ENCODE measurements around the gene ASB16. TPM values are rescaled to one million over a fixed set of nuclear protein-coding genes. Genes with fewer than 3 reads are reported as not detected.
A peak's percentile ranks its signal among the peaks of the same experiment; 100 is the strongest.

Gene ASB16
- total RNA-seq, 1 experiment from 2014 or later: not detected

GRCh38 chr17:44207319-44207718 lies 36.8 kb downstream of the ASB16 start:
- no peak for DNase-seq (ENCODE audit: low read depth)

GRCh38 chr17:44207743-44208142 lies 37.2 kb downstream of the ASB16 start:
- DNase-seq (ENCODE audit: low read depth): no peak

GRCh38 chr17:44209786-44210341 lies 39.4 kb downstream of the ASB16 start:
- no peak for DNase-seq (ENCODE audit: low read depth)

- peak; percentile 81 for DNase-seq (ENCODE audit: low read depth)
Measured at GRCh38 chr17:44210342-44211192, 40.1 kb downstream of the ASB16 start.

GRCh38 chr17:44211281-44212265 lies 41.1 kb downstream of the ASB16 start:
- no peak for DNase-seq (ENCODE audit: low read depth)

GRCh38 chr17:44212507-44213402 lies 42.3 kb downstream of the ASB16 start:
- no peak for DNase-seq (ENCODE audit: low read depth)

GRCh38 chr17:44213403-44214229 lies 43.1 kb downstream of the ASB16 start:
- no peak for DNase-seq (ENCODE audit: low read depth)

- no peak for DNase-seq (ENCODE audit: low read depth)
Measured at GRCh38 chr17:44214230-44214494, 43.7 kb downstream of the ASB16 start.

- DNase-seq (ENCODE audit: low read depth): no peak
Measured at GRCh38 chr17:44214896-44215295, 44.4 kb downstream of the ASB16 start.

GRCh38 chr17:44216173-44216572 lies 45.7 kb downstream of the ASB16 start:
- no peak for DNase-seq (ENCODE audit: low read depth)

- no peak for DNase-seq (ENCODE audit: low read depth)
Measured at GRCh38 chr17:44216694-44217093, 46.2 kb downstream of the ASB16 start.

GRCh38 chr17:44217738-44218343 lies 47.3 kb downstream of the ASB16 start:
- DNase-seq (ENCODE audit: low read depth): no peak

- peak; percentile 90 for DNase-seq (ENCODE audit: low read depth)
Measured at GRCh38 chr17:44218344-44219107, 48.0 kb downstream of the ASB16 start.

- DNase-seq (ENCODE audit: low read depth): peak; percentile 65
Measured at GRCh38 chr17:44219108-44219615, 48.7 kb downstream of the ASB16 start.

- peak; percentile 63 for DNase-seq (ENCODE audit: low read depth)
Measured at GRCh38 chr17:44219616-44220212, 49.2 kb downstream of the ASB16 start, which contains the start of gene UBTF. UBTF (minus strand) TSS chr17:44219675; CDS start chr17:44218229, 1,446 bp downstream.

- DNase-seq (ENCODE audit: low read depth): peak; percentile 45
Measured at GRCh38 chr17:44220213-44221083, 49.9 kb downstream of the ASB16 start.
